GM19023 (cell line): ENCODE measurements around the gene ADRM1.

Source experiments
- ATAC-seq: cut with Tn5 transposase; IDR thresholded peaks from one replicate; pipeline ENCODE4 v1.9.1; 2021; ENCODE audit warnings: mild to moderate bottlenecking, moderate library complexity; ENCODE audit not compliant: unreplicated experiment

ADRM1 gene

DNA sequence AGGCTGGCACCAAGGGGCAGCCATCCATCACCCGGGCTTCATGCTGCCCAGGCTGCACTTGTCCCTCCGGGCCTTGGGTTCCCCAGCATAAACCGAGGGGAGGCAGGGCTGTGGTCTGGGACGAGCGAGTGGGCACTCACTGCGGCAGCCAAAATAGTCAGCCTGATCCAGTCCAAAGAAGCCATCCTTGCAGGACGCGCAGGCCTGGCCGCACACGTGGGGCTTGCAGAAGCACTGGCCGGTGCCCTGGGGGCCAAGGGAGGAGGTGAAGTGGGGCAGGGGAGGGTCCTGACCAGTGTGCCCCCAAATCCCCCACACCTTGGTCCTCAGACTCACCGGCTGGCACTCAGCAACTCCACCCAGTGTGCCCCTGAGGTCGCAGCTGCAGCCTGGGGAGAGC, 32.1 kb downstream of the ADRM1 start:
- no peak for ATAC-seq

DNA sequence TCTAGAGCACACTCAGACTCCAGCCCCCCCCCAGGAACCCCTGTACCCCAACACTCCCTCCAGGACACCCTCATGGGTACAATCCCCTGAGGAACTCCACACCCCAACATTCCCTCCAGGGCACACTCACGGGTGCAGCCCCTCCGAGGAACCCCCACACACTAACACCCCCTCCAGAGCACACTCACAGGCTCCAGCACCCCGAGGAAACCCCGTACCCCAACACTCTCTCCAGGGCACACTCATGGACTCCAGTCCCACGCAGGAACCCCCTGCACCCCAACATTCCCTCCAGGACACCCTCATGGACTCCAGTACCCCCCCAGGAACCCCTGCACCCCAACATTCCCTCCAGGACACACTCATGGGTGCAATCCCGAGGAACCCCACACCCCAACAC, 32.7 kb downstream of the ADRM1 start:
- ATAC-seq: no peak

DNA sequence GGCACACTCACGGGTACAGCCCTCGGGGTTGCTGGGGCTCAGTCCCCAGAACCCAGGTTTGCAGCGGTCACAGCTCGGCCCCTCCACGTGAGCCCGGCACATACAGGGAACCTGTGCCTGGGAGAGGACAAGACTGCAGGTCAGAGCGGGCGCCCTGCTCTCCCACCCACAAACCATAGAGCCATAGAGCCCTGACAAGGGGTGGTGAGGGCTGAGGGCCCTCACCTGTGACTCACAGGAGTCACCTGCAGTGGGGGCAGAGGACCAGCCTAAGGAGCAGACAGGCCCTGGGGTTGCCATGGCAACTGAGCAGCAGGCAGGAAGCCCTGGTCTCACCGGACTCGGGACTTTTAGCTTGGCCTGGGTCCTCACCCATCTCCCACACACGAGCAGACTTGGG, 33.5 kb downstream of the ADRM1 start:
- ATAC-seq: no peak

DNA sequence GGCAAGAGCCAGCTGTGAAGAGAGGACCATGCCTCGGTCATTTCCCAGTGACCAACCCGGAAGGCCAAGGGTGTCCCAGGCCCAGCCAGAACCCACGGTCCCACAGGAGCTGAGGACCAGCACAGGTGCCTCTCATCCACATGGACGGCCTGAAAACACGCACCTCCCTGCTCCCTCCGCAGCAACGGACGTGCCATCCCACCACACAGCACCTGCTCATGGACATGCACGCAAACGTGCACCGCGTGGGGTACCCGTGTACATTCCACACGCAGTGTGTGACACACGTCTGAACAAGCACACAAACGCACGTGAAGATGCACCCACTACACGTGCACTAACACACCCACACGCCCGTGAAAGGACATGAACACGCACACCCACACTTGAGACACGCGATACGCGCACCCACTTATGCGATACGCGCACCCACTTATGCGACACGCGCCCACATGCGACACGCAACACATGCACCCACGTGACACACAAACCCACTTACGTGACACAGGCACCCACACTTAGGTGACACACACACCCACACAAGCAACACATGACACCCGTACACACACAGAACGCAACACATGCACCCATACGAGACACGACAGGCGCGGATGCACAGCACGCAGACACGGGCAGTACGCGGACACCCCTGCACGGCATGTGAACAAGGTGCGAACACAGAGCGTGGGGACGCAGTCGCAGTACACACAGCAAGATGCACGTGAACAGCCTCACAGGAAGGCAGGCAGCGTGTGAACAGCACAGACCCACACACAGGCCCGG, 34.2 kb downstream of the ADRM1 start:
- ATAC-seq: no peak

DNA sequence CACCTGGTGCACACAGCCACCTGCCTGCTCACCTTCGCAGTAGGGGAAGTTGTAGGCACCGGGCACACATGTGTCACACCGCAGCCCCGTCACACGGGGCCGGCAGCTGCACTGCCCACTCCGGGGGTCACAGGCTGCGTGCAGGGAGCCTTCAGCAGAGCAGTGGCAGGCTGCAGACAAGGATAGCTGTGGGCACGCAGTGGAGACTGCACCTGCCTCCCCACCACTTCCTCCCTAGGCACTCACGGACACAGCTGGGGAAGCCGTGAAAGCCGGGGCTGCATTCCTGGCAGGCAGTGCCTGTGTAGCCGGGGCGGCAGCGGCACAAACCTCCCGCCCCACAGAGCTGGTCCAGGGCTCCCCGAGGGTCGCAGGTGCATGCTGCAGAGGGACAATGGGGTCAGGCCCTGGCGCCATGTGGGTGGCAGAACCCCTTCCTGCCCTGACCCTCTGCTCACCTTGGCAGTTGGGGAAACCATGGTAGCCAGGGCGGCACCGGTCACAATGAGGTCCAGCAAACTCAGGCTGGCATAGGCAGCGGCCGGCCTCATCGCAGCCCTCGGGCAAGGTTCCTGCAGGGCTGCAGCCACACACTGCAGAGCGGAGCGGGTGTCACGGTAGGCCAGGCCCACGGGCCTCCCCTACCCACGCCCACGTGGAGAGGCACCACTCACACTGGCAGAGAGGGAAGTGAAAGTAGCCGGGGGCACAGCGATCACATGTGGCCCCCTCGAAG, 34.9 kb downstream of the ADRM1 start:
- ATAC-seq: no peak

DNA sequence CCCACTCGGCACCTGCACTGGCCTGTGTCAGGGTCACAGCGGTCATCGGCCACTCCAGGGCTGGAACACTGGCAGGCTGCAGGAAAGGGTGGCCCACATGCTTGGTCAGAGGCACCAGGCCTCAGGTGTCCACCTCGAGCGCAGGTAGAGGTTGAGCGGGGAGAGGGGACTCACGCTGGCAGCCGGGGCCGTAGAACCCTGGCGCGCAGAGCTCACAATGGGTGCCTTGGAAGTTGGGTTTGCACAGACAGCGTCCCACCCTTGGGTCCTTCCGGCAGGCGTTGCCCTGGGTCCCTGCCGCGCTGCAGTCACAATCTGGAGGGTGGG, 35.5 kb downstream of the ADRM1 start:
- ATAC-seq: no peak

DNA sequence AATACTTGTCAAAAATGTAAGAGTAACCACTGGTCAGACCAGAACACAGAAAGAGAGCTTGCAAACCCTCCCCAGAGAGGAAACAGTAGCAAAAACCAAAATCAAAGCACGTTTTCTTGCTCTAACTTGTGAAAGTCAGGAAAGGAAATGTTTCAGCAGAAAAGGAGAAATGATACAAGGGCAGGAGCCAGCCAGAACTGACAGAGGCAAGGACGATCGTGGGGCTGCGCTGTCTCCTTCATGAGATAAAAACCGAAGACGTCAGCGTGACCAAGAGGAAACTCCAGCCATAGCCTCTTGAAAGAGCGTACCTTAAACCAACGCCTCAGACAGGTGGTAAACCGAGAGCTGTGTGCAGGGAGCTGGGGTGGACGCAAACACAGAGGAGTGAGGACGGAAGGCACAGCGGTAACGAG, 36.9 kb downstream of the ADRM1 start:
- ATAC-seq: peak; percentile 44

DNA sequence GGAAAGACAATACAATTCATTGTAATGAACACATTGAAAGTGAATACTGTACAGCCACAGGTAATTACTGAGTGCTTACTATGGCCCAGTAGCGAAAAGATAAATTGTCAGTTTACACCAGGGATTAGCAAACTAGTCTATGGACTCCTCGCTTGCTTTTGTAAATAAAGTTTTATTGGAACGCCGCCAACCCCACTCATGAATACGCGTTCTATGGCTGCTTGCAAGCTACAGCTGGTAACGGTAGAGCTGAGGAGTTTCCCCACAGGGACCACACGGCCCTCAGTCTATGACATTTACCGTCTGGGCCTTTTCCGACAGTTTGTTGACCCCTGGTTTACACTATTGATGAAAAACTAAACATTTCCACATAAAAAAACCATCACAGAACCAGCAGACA, 40.1 kb downstream of the ADRM1 start:
- no peak for ATAC-seq

DNA sequence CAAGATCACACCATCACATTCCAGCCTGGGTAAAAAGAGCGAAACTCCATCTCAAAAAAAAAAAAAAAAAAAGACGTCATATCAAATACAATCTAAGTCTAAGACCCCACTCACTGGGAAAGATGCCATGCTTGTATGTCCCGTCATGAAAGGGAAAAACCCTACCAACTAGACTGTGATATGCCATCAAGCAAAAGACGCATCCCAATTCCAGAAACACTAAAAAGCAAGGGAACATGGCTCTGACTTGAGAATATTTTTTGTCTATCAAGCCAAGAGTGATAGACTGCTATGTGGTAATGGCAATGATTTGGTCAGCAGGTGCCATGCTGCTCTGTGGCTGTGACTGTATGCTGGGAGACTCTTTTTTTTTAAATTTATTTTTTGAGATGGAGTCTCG, 41.3 kb downstream of the ADRM1 start:
- ATAC-seq: no peak

DNA sequence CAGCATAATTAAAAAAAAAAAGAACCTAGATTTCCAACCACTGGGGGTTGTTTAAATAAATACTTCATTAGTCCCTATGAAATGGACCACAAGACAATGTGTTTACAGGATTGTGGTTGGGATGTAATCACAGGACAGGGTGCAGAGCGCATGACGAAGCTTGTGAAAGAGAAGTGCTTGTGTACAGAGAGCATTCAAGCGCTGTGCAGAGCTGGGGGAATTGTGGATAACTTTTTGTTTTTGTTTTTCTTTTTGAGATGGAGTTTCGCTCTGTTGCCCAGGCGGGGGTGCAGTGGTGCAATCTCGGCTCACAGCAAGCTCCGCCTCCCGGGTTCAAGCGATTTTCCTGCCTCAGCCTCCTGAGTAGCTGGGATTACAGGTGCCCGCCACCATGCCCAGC, 42.0 kb downstream of the ADRM1 start:
- no peak for ATAC-seq

DNA sequence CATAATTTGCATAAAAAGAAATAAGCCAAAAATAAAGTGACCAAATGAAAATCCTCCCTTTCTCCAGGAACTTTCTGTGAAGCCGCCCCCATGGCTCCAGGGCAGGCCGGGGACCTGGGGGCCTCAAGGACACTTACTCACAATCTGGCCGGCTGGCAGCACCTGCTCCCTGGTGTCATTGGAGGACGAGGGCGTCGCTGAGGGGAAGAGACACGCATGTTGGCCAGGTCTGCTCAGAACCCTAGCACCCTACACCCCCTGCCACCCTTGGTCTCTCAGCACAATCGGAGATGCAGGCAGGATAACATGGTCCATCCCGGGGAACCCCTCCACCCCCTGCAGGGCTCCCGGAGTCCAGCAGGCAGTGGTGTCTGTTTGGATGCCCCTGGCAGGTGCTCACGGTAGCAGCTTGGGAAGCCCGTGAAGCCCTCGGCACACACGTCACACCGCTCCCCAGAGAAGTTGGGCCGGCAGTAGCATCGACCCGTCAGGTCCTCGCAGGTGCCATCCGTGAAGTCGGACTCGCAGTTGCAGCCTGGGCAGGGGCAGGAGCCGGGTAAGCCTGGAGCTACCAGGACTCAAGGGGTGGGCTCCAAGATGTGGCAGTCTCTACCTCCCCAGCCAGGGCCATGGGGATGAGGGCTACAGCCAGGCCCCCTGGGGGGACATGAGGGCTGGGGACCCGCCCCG, 43.0 kb downstream of the ADRM1 start:
- no peak for ATAC-seq

DNA sequence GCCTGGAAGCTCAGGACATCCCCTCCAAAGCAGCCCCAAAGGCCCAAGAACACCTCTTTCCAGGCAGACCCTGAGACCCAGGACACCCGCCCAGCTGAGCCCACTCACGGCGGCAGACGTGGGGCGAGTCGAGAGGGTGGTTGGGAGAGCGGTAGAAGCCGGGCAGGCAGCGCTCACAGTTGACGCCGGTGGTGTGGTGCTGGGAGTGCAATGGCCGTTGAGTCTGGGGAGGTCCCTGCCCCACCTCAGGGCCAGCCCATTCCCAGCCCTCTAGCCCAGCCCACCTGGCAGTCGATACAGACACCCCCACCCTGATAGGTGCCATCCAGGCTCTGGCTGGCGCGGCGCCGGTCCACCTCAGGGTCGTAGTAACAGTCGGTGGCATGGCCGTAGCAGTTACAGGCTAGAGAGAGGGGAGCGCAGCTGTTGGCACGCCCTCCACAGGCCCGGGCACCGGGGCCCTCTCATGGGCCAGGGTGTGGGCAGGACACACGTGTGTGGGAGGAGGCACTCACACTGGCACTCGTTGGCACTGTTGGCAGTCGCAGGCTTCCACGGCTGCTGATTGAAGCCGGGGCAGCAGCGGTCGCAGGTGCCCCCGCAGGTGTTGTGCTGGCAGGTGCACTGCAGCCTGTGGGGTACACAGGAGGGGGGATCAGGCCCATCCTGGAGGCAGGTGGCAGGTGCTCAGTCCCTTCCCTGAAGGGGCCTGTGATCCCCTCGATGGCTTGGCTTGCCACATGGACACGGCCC, 43.8 kb downstream of the ADRM1 start:
- no peak for ATAC-seq

DNA sequence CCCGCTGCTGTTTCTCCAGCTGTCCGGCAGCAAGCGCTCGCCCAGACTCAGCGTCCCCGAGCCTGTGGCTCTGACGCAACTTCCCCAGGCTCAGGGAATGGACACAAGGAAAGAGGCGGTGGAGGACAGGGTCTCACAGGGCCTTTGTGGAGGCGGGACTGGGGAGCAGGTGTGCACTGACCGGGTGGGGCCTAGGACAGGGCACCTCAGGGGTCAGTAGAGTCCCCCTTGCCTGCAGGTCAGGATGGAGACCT, 44.3 kb downstream of the ADRM1 start:
- no peak for ATAC-seq

DNA sequence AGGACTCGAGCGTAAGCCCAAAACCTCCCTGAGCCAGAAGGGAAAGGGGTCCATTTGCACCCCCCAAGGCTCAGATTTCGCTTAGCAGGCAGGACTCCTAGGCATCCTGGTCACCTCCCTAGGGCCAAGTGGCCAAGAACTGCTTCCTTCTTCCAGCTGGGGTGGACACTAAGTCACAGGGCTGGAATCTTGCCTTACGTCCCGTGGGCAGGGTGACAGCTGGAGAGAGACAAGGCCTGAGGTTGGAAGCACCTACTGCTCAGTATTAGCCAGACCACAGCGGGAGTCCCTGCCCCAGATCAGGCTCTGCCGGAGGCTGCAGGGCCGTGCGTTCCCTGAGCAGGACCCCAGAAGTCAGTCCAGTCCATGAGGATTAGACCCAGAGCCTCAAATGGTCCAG, 44.6 kb downstream of the ADRM1 start:
- ATAC-seq: no peak

DNA sequence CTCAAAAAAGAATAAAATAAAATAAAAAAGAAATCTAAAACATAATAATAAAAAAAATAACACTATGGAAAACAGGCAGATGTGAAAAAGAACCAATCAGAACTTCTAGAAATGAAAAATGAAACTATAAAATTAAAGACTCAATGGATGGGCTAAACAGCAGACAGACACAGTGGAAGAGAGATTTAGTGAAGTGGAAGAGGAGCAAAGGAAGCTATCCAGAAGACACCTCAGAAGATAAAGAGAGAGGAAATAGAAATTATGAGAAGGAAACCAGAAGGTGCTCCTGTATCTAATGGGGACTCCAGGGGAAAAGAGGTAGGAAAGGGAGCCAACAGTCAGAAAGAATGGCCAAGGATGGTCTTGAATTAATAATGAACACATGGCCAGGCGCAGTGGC, 45.8 kb downstream of the ADRM1 start:
- ATAC-seq: no peak

DNA sequence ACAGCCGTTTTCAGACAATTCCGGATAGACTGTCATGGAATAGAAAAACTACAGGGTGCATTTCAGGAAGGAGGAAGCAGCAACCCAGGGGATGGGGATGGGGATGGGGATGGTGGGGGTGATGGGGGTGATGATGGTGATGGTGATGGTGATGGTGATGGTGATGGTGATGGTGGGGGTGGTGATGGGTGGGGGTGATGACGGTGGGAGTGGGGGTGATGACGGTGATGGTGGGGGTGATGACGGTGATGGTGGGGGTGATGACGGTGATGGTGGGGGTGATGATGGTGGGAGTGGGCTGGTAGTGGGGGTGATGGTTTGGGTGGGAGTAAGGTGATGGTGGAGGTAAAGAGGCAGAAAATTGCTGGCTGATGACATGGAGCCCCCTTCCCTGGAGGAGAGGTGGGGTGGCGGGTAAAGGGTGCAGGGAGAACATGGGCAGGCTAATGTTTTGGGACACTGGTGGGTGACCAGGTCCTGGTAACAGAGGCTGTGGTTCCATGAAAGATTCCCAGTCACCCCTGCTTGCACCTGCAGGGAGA, 46.8 kb downstream of the ADRM1 start:
- no peak for ATAC-seq

DNA sequence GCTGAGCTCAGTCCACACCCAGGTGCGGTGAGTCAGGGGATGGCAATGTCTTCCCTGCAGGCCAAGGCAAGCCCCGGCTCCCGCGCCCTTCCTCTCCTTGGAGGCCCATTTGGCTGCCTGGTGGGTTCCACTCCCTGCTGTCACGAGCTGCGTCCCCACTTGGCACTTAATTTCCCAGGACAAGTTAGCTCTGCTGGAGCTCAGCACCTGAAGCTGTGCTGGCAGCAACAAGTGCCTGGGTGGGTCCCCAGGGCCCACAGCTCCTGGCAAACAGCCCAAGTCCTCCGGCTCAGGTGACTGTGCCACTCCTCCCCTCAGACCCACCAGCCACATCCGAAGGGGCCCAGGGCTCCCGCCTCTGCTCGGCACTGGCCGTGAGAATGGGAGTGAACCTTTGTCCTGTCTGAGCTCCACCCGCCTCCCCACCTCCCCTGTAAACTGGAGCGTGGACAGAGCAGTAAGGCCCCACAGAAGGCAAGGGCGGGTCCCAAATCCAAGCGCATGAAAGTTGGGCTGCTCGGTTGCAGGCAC, 47.4 kb downstream of the ADRM1 start:
- ATAC-seq: no peak

DNA sequence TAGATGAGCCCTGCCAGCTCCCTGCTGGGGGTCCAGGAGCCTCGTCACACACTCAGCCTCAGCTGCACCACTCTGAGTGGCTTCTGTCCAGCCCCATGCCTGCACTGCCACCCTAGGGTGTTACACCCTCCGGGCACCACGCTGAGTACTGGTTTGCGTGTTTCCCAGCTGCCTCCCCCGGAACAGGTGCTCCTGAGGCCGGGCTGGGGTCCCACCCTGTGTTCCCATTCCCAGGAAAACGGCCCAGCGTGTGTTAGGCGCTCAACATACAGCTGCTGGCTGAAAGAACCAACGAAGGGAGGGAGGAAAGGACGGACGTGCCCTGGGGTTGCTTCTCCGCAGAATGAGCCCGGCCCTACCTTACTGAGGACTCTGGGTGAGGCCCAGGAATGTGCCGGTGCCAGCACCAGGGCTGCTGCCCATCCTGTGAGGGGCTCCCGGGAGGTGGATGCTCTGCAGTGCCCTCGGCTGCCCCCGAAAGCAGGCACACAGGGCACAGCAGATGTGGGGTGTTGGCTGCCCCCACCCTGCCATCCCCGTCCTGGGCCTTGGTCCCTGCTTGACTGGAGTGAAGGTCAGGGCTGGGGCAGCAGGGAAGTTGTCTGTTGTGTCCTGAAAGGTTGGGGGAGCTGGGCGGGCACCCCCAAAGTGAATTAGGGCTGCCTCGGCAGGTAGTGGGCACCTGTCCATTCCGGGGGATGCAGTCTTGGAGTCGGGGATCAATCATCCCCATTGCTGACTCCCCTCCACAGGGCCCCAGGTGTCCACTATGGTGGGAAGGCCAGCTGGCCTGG, 48.0 kb downstream of the ADRM1 start:
- ATAC-seq: no peak

DNA sequence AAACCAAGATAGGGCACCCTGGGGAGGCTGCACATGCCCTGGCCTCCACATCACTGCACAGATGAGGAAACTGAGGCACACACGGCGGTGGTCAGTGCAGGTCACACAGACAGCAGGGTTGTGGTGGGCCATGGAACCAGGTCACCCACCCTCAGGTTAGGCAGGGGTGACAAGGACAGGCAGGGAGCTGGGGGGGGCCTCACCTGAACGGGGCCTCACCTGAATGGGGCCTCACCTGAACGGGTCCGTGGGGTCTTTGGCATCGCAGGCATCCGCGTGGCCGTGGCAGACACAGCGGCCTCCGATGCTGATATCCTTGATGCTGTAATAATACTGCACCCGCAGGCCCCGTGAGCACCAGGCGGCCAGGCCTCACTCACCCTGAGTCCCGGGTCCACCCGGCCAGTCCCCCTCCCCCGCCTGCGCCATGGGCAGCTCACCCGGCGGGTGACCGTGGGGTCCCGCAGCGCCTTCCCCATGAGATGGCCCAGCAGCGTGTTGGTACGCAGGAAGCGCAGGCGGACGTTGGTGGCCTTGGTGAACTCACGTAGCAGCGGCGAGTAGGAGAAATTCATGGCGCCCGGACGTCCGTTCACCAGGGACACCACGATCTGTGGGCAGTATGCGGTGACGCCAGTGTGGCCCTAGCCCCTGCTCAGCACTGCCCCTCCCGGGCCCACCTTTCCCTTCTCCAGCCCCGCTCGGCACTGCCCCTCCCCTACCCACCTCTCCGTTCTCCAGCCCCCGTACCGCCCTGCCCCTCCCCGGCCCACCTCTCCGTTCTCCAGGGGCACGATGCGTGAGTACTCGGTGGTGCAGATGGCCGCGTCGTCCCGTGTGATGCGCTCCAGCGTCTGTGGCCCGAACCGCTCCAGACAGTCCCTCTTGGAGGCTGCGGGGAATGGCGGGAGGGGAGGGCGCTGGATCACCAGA, 48.9 kb downstream of the ADRM1 start:
- no peak for ATAC-seq
